Central memory CD4-positive, alpha-beta T cell (primary cell): Measurements from ENCODE around the gene ZNF200.

Experiments
- DNase-seq: peaks from one replicate; pipeline ENCODE4 v3.0.0; 2022

ZNF200 gene

DNA sequence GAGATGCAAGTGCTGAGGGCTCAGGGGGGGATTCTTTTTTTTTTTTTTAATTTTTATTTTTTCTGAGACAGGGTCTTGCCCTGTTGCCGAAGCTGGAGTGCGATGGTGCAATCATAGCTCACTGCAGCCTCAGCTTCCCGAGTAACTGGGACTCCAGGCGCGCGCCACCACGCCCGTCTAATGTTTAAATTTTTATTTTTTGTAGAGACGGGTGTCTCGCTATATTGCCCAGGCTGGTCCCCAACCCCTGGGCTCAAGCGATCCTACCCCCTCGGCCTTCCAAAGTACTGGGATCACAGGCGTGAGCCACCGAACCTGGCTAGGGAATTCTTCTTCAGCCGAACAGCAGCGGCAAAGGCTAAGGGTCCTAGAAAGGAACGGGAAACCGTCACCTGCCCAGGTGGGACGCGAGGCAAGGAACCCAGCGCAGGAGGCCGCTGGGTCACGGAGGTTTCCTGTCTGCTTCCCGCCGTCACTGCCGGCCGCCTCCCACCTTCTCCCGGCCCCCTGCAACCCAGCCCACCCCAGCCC is 60.3 kb downstream of the ZNF200 start:
- no peak for DNase-seq

DNA sequence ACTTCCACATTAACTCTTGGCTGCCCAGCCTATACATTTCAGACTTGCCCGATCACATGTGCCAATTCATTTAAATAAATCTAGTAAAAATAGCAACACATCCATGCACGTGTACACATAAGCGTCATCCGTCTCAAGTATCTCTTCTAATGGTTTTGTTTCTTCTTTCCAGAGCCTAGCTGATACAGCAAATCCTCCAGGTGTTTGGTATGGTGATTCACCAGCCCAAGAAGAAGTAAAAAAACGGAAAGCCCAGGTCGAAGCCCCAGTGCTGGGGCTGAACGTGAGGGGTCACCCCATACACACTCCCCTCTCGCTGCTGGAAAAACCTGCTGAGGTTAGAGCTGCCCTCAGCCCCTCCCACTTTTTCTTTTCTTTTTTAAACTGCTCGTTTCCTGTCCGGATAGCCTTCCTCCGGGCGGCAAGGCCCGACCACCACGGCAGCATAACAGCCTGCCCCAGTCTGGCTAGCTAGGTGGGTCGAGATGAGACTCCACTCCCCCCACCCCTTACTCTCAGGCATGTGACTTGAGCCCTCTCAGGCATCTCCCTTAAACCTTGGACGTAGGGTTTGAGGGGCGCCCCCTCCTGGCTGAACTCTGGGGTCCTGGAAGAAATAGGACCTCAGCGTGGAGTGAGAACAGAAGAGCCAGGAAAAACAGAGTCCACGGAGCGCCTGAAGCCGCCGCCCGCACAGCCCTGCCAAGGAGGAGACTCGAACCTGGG is 60.9 kb downstream of the ZNF200 start:
- no peak for DNase-seq
